Neural progenitor cell (in vitro differentiated cells): ENCODE measurements around the gene NSD1. TPM values are rescaled to one million over a fixed set of nuclear protein-coding genes. Genes with fewer than 3 reads are reported as not detected.

Experiments used
- DNase-seq: peaks from one replicate; pipeline ENCODE4 v3.0.0-alpha.2; 2016; ENCODE audit warnings: low spot score
- H2AFZ ChIP-seq: fragments of 200-600 bp; sonication (generic); replicated peaks from 2 replicates; pipeline ENCODE4 v1.6.1; 2016; ENCODE audit warnings: antibody characterized with exemption
- H3F3A ChIP-seq: fragments of 200-600 bp; sonication (generic); 2 replicates; pipeline ENCODE4 v1.6.1; 2016; ENCODE audit warnings: antibody characterized with exemption, low read depth
- H3K27ac ChIP-seq: fragments of 200-600 bp; sonication (generic); 2 replicates; pipeline ENCODE4 v1.5.1; 2016; ENCODE audit warnings: mild to moderate bottlenecking
- H3K27me3 ChIP-seq: fragments of 200-600 bp; sonication (generic); 2 replicates; pipeline ENCODE4 v1.6.1; 2016; ENCODE audit warnings: mild to moderate bottlenecking, moderate library complexity
- H3K36me3 ChIP-seq: fragments of 200-600 bp; sonication (generic); 2 replicates; pipeline ENCODE4 v1.5.1; 2016
- H3K4me1 ChIP-seq: fragments of 200-600 bp; sonication (generic); 2 replicates; pipeline ENCODE4 v1.6.1; 2016; ENCODE audit warnings: mixed run types
- H3K4me2 ChIP-seq: fragments of 200-600 bp; sonication (generic); 2 replicates; pipeline ENCODE4 v1.6.1; 2016
- H3K4me3 ChIP-seq: fragments of 200-600 bp; sonication (generic); 2 replicates; pipeline ENCODE4 v1.5.1; 2016
- H3K79me2 ChIP-seq: fragments of 200-600 bp; sonication (generic); 2 replicates; pipeline ENCODE4 v1.6.1; 2016; ENCODE audit warnings: low read depth
- H3K9ac ChIP-seq: fragments of 200-600 bp; sonication (generic); 2 replicates; pipeline ENCODE4 v1.6.1; 2016
- H3K9me3 ChIP-seq: fragments of 200-600 bp; sonication (generic); 2 replicates; pipeline ENCODE4 v1.5.1; 2016; ENCODE audit warnings: low read depth
- H4K20me1 ChIP-seq: fragments of 200-600 bp; sonication (generic); 2 replicates; pipeline ENCODE4 v1.6.1; 2016; ENCODE audit warnings: low read depth
- H3K27ac Mint-ChIP-seq: 3 replicates; pipeline ENCODE4 v1.8.0; 2021; ENCODE audit warnings: mixed read lengths
- H3K27me3 Mint-ChIP-seq: 2 replicates; pipeline ENCODE4 v1.8.0; 2022; ENCODE audit warnings: low read depth, mild to moderate bottlenecking, inconsistent platforms, moderate library complexity, mixed read lengths; ENCODE audit not compliant: insufficient read depth
- H3K36me3 Mint-ChIP-seq: 3 replicates; pipeline ENCODE4 v1.8.0; 2021; ENCODE audit warnings: mixed read lengths
- H3K4me1 Mint-ChIP-seq: 3 replicates; pipeline ENCODE4 v1.8.0; 2021; ENCODE audit warnings: mixed read lengths
- H3K4me3 Mint-ChIP-seq: 3 replicates; pipeline ENCODE4 v1.8.0; 2021; ENCODE audit warnings: mild to moderate bottlenecking, moderate library complexity, mixed read lengths
- H3K9me3 Mint-ChIP-seq: 3 replicates; pipeline ENCODE4 v1.8.0; 2020; ENCODE audit warnings: mixed read lengths
- EZH2 ChIP-seq: fragments of 200-600 bp; sonication (generic); IDR thresholded peaks from 2 replicates; pipeline ENCODE4 v1.6.1; 2017; ENCODE audit warnings: antibody characterized with exemption, mild to moderate bottlenecking, moderate library complexity
- EZH2phosphoT487 ChIP-seq: fragments of 200-600 bp; sonication (generic); IDR thresholded peaks from 2 replicates; pipeline ENCODE4 v1.6.1; 2017; ENCODE audit warnings: antibody characterized with exemption
- total RNA-seq: library from RNA; depleted of rRNA; stranded (reverse); fragments of >200 nt; gene quantifications from 2 replicates; pipeline ENCODE4 v1.2.3, GENCODE V29; 2015; ENCODE audit warnings: low replicate concordance
- TF ChIP-seq, protein P1 (sequence below): fragments of 200-600 bp; sonication (generic); IDR thresholded peaks from 2 replicates; pipeline ENCODE4 v1.5.1; 2017; ENCODE audit warnings: antibody characterized with exemption, mild to moderate bottlenecking

Gene NSD1
- total RNA-seq, 1 donor from 2014 or later = 114 TPM

DNA sequence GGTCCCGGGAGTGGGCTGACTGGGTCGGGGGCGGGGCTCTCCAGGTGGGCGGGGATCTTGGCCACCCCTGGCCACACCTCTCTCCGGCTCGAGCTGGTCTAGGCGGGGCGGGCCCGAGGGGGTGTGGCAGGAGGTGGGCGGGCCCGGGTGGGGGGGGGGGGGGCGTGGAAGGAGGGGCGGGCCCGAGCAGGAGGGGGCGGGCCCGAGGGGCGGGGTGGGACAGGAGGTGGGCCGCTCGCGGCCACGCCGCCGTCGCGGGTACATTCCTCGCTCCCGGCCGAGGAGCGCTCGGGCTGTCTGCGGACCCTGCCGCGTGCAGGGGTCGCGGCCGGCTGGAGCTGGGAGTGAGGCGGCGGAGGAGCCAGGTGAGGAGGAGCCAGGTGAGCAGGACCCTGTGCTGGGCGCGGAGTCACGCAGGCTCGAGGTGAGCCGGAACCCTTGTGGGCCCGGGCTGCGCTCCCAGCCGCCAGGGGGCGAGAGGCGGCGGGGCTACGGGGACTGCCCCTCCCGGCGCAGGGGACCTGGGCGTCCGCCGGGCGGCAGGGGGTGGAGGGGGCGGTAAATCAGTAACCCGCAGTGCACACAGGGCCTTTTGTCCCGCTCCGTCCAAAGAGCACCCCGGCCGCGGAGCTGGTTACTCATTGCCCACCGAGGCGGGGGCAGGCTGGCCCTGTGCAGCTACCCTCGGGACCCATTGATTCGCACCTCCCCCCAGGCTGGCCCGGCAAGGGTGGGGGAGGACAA is 46.7 kb upstream of the NSD1 start, which contains the start of gene FGFR4:
FGFR4 (plus strand) TSS at position 262 of the 744 bp plus-strand sequence. CDS start 2,688 bp downstream, outside the sequence.
- peak within 1 kb of the TSS; percentile 88 for H2AFZ ChIP-seq
- H3K4me2 ChIP-seq = peak within 1 kb of the TSS; percentile 79
- no peaks in the 10 kb centered on the region for H3K9me3 Mint-ChIP-seq
- peaks cover 19% of the 10 kb centered on the region for H3K27me3 Mint-ChIP-seq
- peaks cover 7% of the 10 kb centered on the region for H3K4me1 ChIP-seq
- peaks cover 8% of the 10 kb centered on the region for H3K27me3 ChIP-seq
- peak within 1 kb of the TSS; percentile 70 for H3K4me3 ChIP-seq
- H3K27ac ChIP-seq = no peak within 1 kb of the TSS
- H3F3A ChIP-seq = peaks cover 18% of the 10 kb centered on the region
- no peaks in the 10 kb centered on the region for H3K36me3 Mint-ChIP-seq
- no peaks in the 10 kb centered on the region for H3K36me3 ChIP-seq
- no peak for TF ChIP-seq EZH2phosphoT487
- TF ChIP-seq EZH2 = no peak
- TF ChIP-seq, protein P1, sequence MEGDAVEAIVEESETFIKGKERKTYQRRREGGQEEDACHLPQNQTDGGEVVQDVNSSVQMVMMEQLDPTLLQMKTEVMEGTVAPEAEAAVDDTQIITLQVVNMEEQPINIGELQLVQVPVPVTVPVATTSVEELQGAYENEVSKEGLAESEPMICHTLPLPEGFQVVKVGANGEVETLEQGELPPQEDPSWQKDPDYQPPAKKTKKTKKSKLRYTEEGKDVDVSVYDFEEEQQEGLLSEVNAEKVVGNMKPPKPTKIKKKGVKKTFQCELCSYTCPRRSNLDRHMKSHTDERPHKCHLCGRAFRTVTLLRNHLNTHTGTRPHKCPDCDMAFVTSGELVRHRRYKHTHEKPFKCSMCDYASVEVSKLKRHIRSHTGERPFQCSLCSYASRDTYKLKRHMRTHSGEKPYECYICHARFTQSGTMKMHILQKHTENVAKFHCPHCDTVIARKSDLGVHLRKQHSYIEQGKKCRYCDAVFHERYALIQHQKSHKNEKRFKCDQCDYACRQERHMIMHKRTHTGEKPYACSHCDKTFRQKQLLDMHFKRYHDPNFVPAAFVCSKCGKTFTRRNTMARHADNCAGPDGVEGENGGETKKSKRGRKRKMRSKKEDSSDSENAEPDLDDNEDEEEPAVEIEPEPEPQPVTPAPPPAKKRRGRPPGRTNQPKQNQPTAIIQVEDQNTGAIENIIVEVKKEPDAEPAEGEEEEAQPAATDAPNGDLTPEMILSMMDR = peak; percentile 75
- H3K27ac Mint-ChIP-seq = peak within 1 kb of the TSS; percentile 82
- H3K79me2 ChIP-seq = no peaks in the 10 kb centered on the region
- H3K4me1 Mint-ChIP-seq = peaks cover 29% of the 10 kb centered on the region
- H3K9ac ChIP-seq = no peak within 1 kb of the TSS
- peak within 1 kb of the TSS; percentile 75 for H3K4me3 Mint-ChIP-seq
- DNase-seq = peak; percentile 96
- H3K9me3 ChIP-seq = no peaks in the 10 kb centered on the region
- no peaks in the 10 kb centered on the region for H4K20me1 ChIP-seq

DNA sequence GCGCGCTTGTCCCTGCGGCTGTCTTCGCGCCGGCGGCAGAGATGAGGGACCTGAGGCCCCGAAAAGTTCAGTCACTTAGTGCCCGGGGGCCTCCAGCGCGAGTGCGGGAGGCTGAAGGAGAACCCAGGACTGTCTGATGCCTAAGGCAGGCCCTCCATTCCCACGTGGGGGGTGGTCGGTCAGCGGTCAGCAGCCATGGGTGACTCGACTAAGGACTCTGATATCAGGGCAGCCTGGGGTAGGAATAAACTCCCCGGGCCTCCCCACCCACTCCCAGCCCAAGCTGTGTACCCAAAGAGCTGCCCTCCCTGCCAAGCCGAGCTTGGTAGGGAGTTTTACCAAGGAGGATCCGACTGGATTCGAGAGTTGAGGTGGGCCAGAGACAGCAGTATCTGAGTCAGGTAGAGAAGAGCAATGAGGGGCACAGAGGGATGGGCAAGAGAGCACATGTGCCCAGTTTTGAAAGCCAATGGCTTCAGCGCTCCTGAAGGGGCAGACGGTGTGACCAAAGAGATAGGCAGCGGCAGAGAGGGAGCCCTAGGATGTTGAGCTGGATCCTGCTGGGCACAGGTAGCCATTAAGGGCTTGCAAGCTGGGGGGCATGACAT is 46.1 kb upstream of the NSD1 start:
- Mint-ChIP-seq H3K4me1 (peaks cover 26% of the 10 kb centered on the region), H3K36me3 (no peaks in the 10 kb centered on the region), H3K27me3 (peaks cover 19% of the 10 kb centered on the region), H3K9me3 (no peaks in the 10 kb centered on the region), H3K4me3 (peak overlapping the region; percentile 52), H3K27ac (peak overlapping the region; percentile 43)
- TF ChIP-seq EZH2phosphoT487 = no peak
- TF ChIP-seq, protein P1 = no peak
- TF ChIP-seq EZH2 = no peak
- Histone ChIP-seq H3K4me2 (peak overlapping the region; percentile 79), H2AFZ (peak overlapping the region; percentile 88), H3K27me3 (peaks cover 8% of the 10 kb centered on the region), H3K36me3 (no peaks in the 10 kb centered on the region), H3K27ac (no peak overlapping the region), H3F3A (peaks cover 18% of the 10 kb centered on the region), H3K4me1 (peaks cover 7% of the 10 kb centered on the region), H3K79me2 (no peaks in the 10 kb centered on the region), H3K9ac (no peak overlapping the region), H3K9me3 (no peaks in the 10 kb centered on the region), H3K4me3 (peak overlapping the region; percentile 70), H4K20me1 (no peaks in the 10 kb centered on the region)
- no peak for DNase-seq

DNA sequence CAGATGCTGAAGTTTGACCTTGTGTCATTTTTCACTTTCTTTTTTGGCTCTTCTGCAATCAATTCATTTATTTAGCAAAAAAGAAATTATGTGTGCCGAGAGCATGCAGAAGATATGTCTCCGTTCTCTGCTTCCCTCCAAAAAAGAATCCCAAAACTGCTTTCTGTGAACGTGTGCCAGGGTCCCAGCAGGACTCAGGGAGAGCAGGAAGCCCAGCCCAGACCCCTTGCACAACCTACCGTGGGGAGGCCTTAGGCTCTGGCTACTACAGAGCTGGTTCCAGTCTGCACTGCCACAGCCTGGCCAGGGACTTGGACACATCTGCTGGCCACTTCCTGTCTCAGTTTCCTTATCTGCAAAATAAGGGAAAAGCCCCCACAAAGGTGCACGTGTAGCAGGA is 44.4 kb upstream of the NSD1 start:
- no peaks in the 10 kb centered on the region for H3K36me3 Mint-ChIP-seq
- no peak overlapping the region for H3K4me3 ChIP-seq
- no peak overlapping the region for H3K9ac ChIP-seq
- peaks cover 18% of the 10 kb centered on the region for H3F3A ChIP-seq
- H3K4me1 Mint-ChIP-seq = peaks cover 22% of the 10 kb centered on the region
- H3K9me3 Mint-ChIP-seq = no peaks in the 10 kb centered on the region
- TF ChIP-seq, protein P1 = no peak
- TF ChIP-seq EZH2phosphoT487 = no peak
- TF ChIP-seq EZH2 = no peak
- no peak overlapping the region for H2AFZ ChIP-seq
- no peak overlapping the region for H3K27ac ChIP-seq
- peaks cover 8% of the 10 kb centered on the region for H3K27me3 ChIP-seq
- no peaks in the 10 kb centered on the region for H3K79me2 ChIP-seq
- no peak overlapping the region for H3K4me2 ChIP-seq
- no peaks in the 10 kb centered on the region for H4K20me1 ChIP-seq
- H3K4me1 ChIP-seq = peaks cover 7% of the 10 kb centered on the region
- no peaks in the 10 kb centered on the region for H3K36me3 ChIP-seq
- peaks cover 17% of the 10 kb centered on the region for H3K27me3 Mint-ChIP-seq
- peak overlapping the region; percentile 69 for H3K4me3 Mint-ChIP-seq
- H3K9me3 ChIP-seq = no peaks in the 10 kb centered on the region
- no peak for DNase-seq
- H3K27ac Mint-ChIP-seq = peak overlapping the region; percentile 50
